H9 (cell line): Measurements from ENCODE around the gene PARP12. TPM values are rescaled to one million over a fixed set of nuclear protein-coding genes. Genes with fewer than 3 reads are reported as not detected.

Source experiments
- DNase-seq: peaks from one replicate; pipeline ENCODE4 v3.0.0-alpha.2; 2017
- H2AFZ ChIP-seq: one replicate; pipeline ENCODE4 v1.6.1; 2013; ENCODE audit warnings: mild to moderate bottlenecking, low read length, control low read depth, moderate library complexity
- H2AK5ac ChIP-seq: 2 replicates; pipeline ENCODE4 v1.6.1; 2013; ENCODE audit warnings: low read length, control low read depth, mixed read lengths; ENCODE audit not compliant: insufficient read length
- H2BK120ac ChIP-seq: one replicate; pipeline ENCODE4 v1.6.1; 2013; ENCODE audit warnings: low read depth, mild to moderate bottlenecking, low read length, control low read depth, inconsistent platforms; ENCODE audit not compliant: poor library complexity, severe bottlenecking
- H2BK12ac ChIP-seq: 2 replicates; pipeline ENCODE4 v1.6.1; 2013; ENCODE audit warnings: low read length, control low read depth, mixed read lengths, low read depth; ENCODE audit not compliant: insufficient read length
- H2BK15ac ChIP-seq: 2 replicates; pipeline ENCODE4 v1.6.1; 2013; ENCODE audit warnings: low read depth, low read length, control low read depth
- H2BK20ac ChIP-seq: one replicate; pipeline ENCODE4 v1.6.1; 2013; ENCODE audit warnings: low read depth, mild to moderate bottlenecking, low read length, control low read depth, inconsistent platforms; ENCODE audit not compliant: poor library complexity, severe bottlenecking
- H2BK5ac ChIP-seq: 2 replicates; pipeline ENCODE4 v1.6.1; 2013; ENCODE audit warnings: low read length, control low read depth, mixed read lengths; ENCODE audit not compliant: insufficient read length
- H3K14ac ChIP-seq: 2 replicates; pipeline ENCODE4 v1.6.1; 2013; ENCODE audit warnings: low read length, control low read depth; ENCODE audit not compliant: insufficient read depth
- H3K18ac ChIP-seq: 2 replicates; pipeline ENCODE4 v1.6.1; 2013; ENCODE audit warnings: low read depth, mild to moderate bottlenecking, mixed read lengths, low read length, control low read depth; ENCODE audit not compliant: insufficient read length
- H3K23ac ChIP-seq: 2 replicates; pipeline ENCODE4 v1.6.1; 2013; ENCODE audit warnings: low read length, control low read depth, mixed read lengths, low read depth; ENCODE audit not compliant: insufficient read length
- H3K23me2 ChIP-seq: 2 replicates; pipeline ENCODE4 v1.6.1; 2013; ENCODE audit warnings: low read depth, mild to moderate bottlenecking, mixed read lengths, low read length, control low read depth; ENCODE audit not compliant: insufficient read length, poor library complexity, severe bottlenecking
- H3K27ac ChIP-seq: 2 replicates; pipeline ENCODE4 v1.5.1; 2013; ENCODE audit warnings: low read length, control low read depth, mixed read lengths, low read depth; ENCODE audit not compliant: insufficient read length
- H3K27me3 ChIP-seq: 2 replicates; pipeline ENCODE4 v1.6.1; 2013; ENCODE audit warnings: low read length, control low read depth, inconsistent platforms; ENCODE audit not compliant: insufficient read depth
- H3K4ac ChIP-seq: 2 replicates; pipeline ENCODE4 v1.6.1; 2013; ENCODE audit warnings: low read depth, mild to moderate bottlenecking, control low read depth, inconsistent platforms, low read length, moderate library complexity
- H3K4me1 ChIP-seq: 2 replicates; pipeline ENCODE4 v1.6.1; 2013; ENCODE audit warnings: low read length, control low read depth, inconsistent platforms; ENCODE audit not compliant: insufficient read depth
- H3K4me2 ChIP-seq: 2 replicates; pipeline ENCODE4 v1.6.1; 2013; ENCODE audit warnings: low read length, control low read depth, mixed read lengths; ENCODE audit not compliant: insufficient read length, insufficient read depth
- H3K56ac ChIP-seq: 2 replicates; pipeline ENCODE4 v1.6.1; 2013; ENCODE audit warnings: low read depth, mild to moderate bottlenecking, mixed read lengths, low read length, control low read depth; ENCODE audit not compliant: insufficient read length
- H3K79me1 ChIP-seq: 2 replicates; pipeline ENCODE4 v1.6.1; 2013; ENCODE audit warnings: low read depth, mild to moderate bottlenecking, moderate library complexity, low read length, control low read depth, inconsistent platforms; ENCODE audit not compliant: insufficient read depth, poor library complexity, severe bottlenecking
- H3K79me2 ChIP-seq: 2 replicates; pipeline ENCODE4 v1.6.1; 2013; ENCODE audit warnings: low read length, control low read depth, inconsistent platforms; ENCODE audit not compliant: insufficient read depth
- H3K9ac ChIP-seq: 2 replicates; pipeline ENCODE4 v1.6.1; 2013; ENCODE audit warnings: low read length, control low read depth, mixed read lengths; ENCODE audit not compliant: insufficient read length; ENCODE audit errors: extremely low read depth
- H3K9me3 ChIP-seq: one replicate; pipeline ENCODE4 v1.6.1; 2013; ENCODE audit warnings: low read depth, low read length, inconsistent platforms; ENCODE audit not compliant: control insufficient read depth
- H3T11ph ChIP-seq: one replicate; pipeline ENCODE4 v1.6.1; 2013; ENCODE audit warnings: mild to moderate bottlenecking, low read length, control low read depth, inconsistent platforms
- H4K20me1 ChIP-seq: one replicate; pipeline ENCODE4 v1.6.1; 2013; ENCODE audit not compliant: control insufficient read depth, insufficient read length, insufficient read depth
- H4K5ac ChIP-seq: 2 replicates; pipeline ENCODE4 v1.6.1; 2013; ENCODE audit warnings: low read depth, mild to moderate bottlenecking, mixed read lengths, low read length, control low read depth; ENCODE audit not compliant: insufficient read length
- H4K8ac ChIP-seq: replicated peaks from 2 replicates; pipeline ENCODE4 v1.6.1; 2013; ENCODE audit warnings: low read length, control low read depth, mixed read lengths, low read depth; ENCODE audit not compliant: insufficient read length
- H4K91ac ChIP-seq: 2 replicates; pipeline ENCODE4 v1.6.1; 2013; ENCODE audit warnings: low read depth, mild to moderate bottlenecking, moderate library complexity, mixed read lengths, low read length, control low read depth; ENCODE audit not compliant: insufficient read length
- H3K27ac Mint-ChIP-seq, 3 experiments: 2 replicates in 2 of 3; 3 replicates in 1 of 3; pipeline ENCODE4 v1.8.0; 2020 to 2021; ENCODE audit warnings: mixed read lengths in 3 of 3, mild to moderate bottlenecking in 1 of 3, moderate library complexity in 1 of 3
- H3K27me3 Mint-ChIP-seq: 2 replicates; pipeline ENCODE4 v1.8.0; 2021; ENCODE audit warnings: low read depth, mild to moderate bottlenecking, moderate library complexity, mixed read lengths
- H3K36me3 Mint-ChIP-seq, 3 experiments: 2 replicates in 2 of 3; 3 replicates in 1 of 3; pipeline ENCODE4 v1.8.0; 2020 to 2021; ENCODE audit warnings: low read depth in 3 of 3, mixed read lengths in 3 of 3; ENCODE audit not compliant: insufficient read depth in 1 of 3
- H3K4me1 Mint-ChIP-seq, 2 experiments: 2 replicates each; pipeline ENCODE4 v1.8.0; 2020; ENCODE audit warnings: mixed read lengths in 2 of 2
- H3K4me3 Mint-ChIP-seq, 2 experiments: 2 replicates in 1 of 2; 3 replicates in 1 of 2; pipeline ENCODE4 v1.8.0; 2020 to 2021; ENCODE audit warnings: mild to moderate bottlenecking in 2 of 2, mixed read lengths in 2 of 2, moderate library complexity in 1 of 2
- H3K9me3 Mint-ChIP-seq, 2 experiments: 2 replicates in 1 of 2; 3 replicates in 1 of 2; pipeline ENCODE4 v1.8.0; 2020; ENCODE audit warnings: mild to moderate bottlenecking in 2 of 2, mixed read lengths in 2 of 2, moderate library complexity in 1 of 2
- CTCF ChIP-seq: fragments of 200-600 bp; sonication (generic); conservative IDR thresholded peaks from 3 replicates; pipeline ENCODE4 v1.8.0; 2021; ENCODE audit warnings: antibody characterized with exemption, mild to moderate bottlenecking
- WGBS: extraction: QIAGEN DNeasy Blood & Tissue Kit; methylation state at CpG from one replicate; pipeline ENCODE4 v1.1.7; 2013; ENCODE audit warnings: missing lambda C conversion rate, low lambda C conversion rate, mixed read lengths; ENCODE audit not compliant: insufficient read length; ENCODE audit errors: extremely low coverage; 5-methylcytosine and 5-hydroxymethylcytosine counted together
- total RNA-seq: library from RNA; stranded (reverse); gene quantifications from 2 replicates; pipeline ENCODE4 v1.2.1, GENCODE V29; 2021

PARP12 gene
- total RNA-seq, 1 experiment from 2014 or later = 11.8 TPM

DNA sequence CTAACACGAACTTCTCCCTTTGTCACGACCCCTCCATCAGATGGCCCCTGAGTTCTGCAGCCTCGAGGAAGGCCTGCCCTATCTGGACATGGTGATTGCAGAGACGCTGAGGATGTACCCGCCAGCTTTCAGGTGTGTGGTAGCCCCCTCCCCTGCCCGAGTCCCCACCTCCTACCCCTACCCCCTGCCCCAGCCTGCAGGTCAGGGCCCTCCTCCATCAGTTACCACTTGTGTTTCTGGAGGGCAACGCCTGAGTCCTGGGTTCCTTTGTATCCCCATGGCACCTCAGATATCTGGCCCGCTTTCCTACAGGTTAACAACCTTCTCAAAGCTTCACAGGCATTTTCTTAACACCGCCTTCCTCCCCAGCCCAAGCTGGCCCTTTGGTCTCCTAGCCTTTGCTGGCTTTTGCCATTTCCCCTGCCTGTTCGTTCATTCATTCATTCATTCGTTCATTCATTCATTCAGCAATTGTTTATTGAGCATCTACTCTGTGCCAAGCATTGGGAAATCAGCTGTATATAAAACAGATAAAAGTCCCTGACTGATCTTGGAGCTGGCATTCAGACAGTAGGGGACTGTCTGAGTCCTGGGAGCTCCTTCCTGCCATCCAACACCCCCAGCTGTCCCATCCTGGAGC, 55.6 kb downstream of the PARP12 start:
- Mint-ChIP-seq H3K4me3 (no peak overlapping the region), H3K27ac (no peak overlapping the region), H3K4me1 (peaks cover 25 to 38% of the 10 kb centered on the region in 2 experiments), H3K36me3 (no peaks in the 10 kb centered on the region), H3K9me3 (no peaks in the 10 kb centered on the region), H3K27me3 (peaks cover 2% of the 10 kb centered on the region)
- H3K79me2 ChIP-seq = no peaks in the 10 kb centered on the region
- WGBS = no CpG with 5 or more reads among the region's 11 CpGs
- no peak overlapping the region for H3K9ac ChIP-seq
- H3K56ac ChIP-seq = no peak overlapping the region
- H2BK120ac ChIP-seq = no peak overlapping the region
- no peak overlapping the region for H3T11ph ChIP-seq
- H4K91ac ChIP-seq = no peak overlapping the region
- H3K27ac ChIP-seq = no peak overlapping the region
- H3K23ac ChIP-seq = no peak overlapping the region
- no peak overlapping the region for H2BK12ac ChIP-seq
- H4K8ac ChIP-seq = no peak overlapping the region
- H2BK5ac ChIP-seq = no peak overlapping the region
- no peak for DNase-seq
- no peaks in the 10 kb centered on the region for H3K9me3 ChIP-seq
- H2BK20ac ChIP-seq = no peak overlapping the region
- no peaks in the 10 kb centered on the region for H3K23me2 ChIP-seq
- TF ChIP-seq CTCF = no peak
- H3K4me1 ChIP-seq = no peaks in the 10 kb centered on the region
- no peak overlapping the region for H3K4me2 ChIP-seq
- H2BK15ac ChIP-seq = no peak overlapping the region
- H4K5ac ChIP-seq = no peak overlapping the region
- no peak overlapping the region for H3K4ac ChIP-seq
- H3K14ac ChIP-seq = no peak overlapping the region
- no peak overlapping the region for H3K18ac ChIP-seq
- no peaks in the 10 kb centered on the region for H3K27me3 ChIP-seq
- no peak overlapping the region for H2AK5ac ChIP-seq
- H2AFZ ChIP-seq = no peak overlapping the region
- no peaks in the 10 kb centered on the region for H4K20me1 ChIP-seq
- H3K79me1 ChIP-seq = no peaks in the 10 kb centered on the region
